Keratinocyte (primary cell): Measurements from ENCODE around the gene KMT2C. TPM values are rescaled to one million over a fixed set of nuclear protein-coding genes. Genes with fewer than 3 reads are reported as not detected.

ENCODE experiments used
- DNase-seq: peaks from one replicate; pipeline ENCODE4 v3.0.0-alpha.2; 2011; ENCODE audit warnings: low read depth, missing footprints, low spot score
- FAIRE-seq: peaks from 2 replicates; lab custom pipeline; 2011; peaks lifted over from hg19 to GRCh38; lab: Jason Lieb, UNC
- H2AFZ ChIP-seq: 2 replicates; pipeline ENCODE4 v1.6.0; 2012; ENCODE audit warnings: low read length, control low read depth, inconsistent platforms; ENCODE audit not compliant: control insufficient read depth
- H3K27ac ChIP-seq: 2 replicates; pipeline ENCODE4 v1.5.1; 2011; ENCODE audit warnings: low read length; ENCODE audit not compliant: control insufficient read depth, insufficient read depth
- H3K27me3 ChIP-seq: 3 replicates; pipeline ENCODE4 v1.6.0; 2011; ENCODE audit warnings: low read length; ENCODE audit not compliant: control insufficient read depth, insufficient read depth; ENCODE audit errors: extremely low read depth
- H3K36me3 ChIP-seq, 2 experiments: 2 replicates in 1 of 2; 3 replicates in 1 of 2; pipeline ENCODE4 v1.5.1; 2011; ENCODE audit warnings: low read length in 2 of 2, mild to moderate bottlenecking in 1 of 2; ENCODE audit not compliant: control insufficient read depth in 2 of 2, insufficient read depth in 2 of 2; ENCODE audit errors: extremely low read depth in 1 of 2
- H3K4me1 ChIP-seq: 3 replicates; pipeline ENCODE4 v1.5.1; 2011; ENCODE audit warnings: low read length; ENCODE audit not compliant: control insufficient read depth, insufficient read depth; ENCODE audit errors: extremely low read depth
- H3K4me2 ChIP-seq: 3 replicates; pipeline ENCODE4 v1.6.0; 2011; ENCODE audit warnings: low read depth, low read length; ENCODE audit not compliant: control insufficient read depth, insufficient read depth; ENCODE audit errors: extremely low read depth
- H3K4me3 ChIP-seq, 3 experiments: fragments of 200-600 bp in 1 of 3; sonication (generic) in 1 of 3; 2 replicates in 2 of 3; 3 replicates in 1 of 3; pipeline ENCODE4 v1.5.1; 2011 to 2016; ENCODE audit warnings: low read length in 3 of 3, mild to moderate bottlenecking in 3 of 3, control low read depth in 2 of 3, inconsistent platforms in 1 of 3, low read depth in 1 of 3, mixed read lengths in 1 of 3, mixed run types in 1 of 3, moderate library complexity in 1 of 3; ENCODE audit not compliant: control insufficient read depth in 2 of 3, insufficient read depth in 2 of 3; ENCODE audit errors: extremely low read depth in 1 of 3
- H3K79me2 ChIP-seq: 2 replicates; pipeline ENCODE4 v1.6.0; 2012; ENCODE audit warnings: low read length; ENCODE audit not compliant: control insufficient read depth, insufficient read depth
- H3K9ac ChIP-seq: 3 replicates; pipeline ENCODE4 v1.6.0; 2011; ENCODE audit warnings: low read length; ENCODE audit not compliant: control insufficient read depth, insufficient read depth; ENCODE audit errors: extremely low read depth
- H3K9me1 ChIP-seq: 3 replicates; pipeline ENCODE4 v1.6.0; 2011; ENCODE audit warnings: low read length; ENCODE audit not compliant: control insufficient read depth, insufficient read depth; ENCODE audit errors: extremely low read depth
- H3K9me3 ChIP-seq: 2 replicates; pipeline ENCODE4 v1.5.1; 2012; ENCODE audit warnings: low read depth, low read length; ENCODE audit not compliant: control insufficient read depth
- H4K20me1 ChIP-seq: 3 replicates; pipeline ENCODE4 v1.6.0; 2011; ENCODE audit warnings: low read length; ENCODE audit not compliant: control insufficient read depth, insufficient read depth; ENCODE audit errors: extremely low read depth
- CTCF ChIP-seq, 3 experiments: IDR thresholded peaks in 1 of 3; conservative IDR thresholded peaks in 1 of 3; optimal IDR thresholded peaks in 1 of 3; 2 replicates in 2 of 3; 3 replicates in 1 of 3; pipeline versions ENCODE3 to v1.5.1; 2011; ENCODE audit warnings: low read length in 3 of 3, mild to moderate bottlenecking in 3 of 3, moderate library complexity in 2 of 3, control low read depth in 1 of 3, inconsistent platforms in 1 of 3; ENCODE audit not compliant: insufficient read depth in 2 of 3; ENCODE audit errors: extremely low read depth in 1 of 3
- EZH2 ChIP-seq: IDR thresholded peaks from one replicate; pipeline ENCODE4 v1.6.1; 2012; ENCODE audit warnings: inconsistent platforms, mild to moderate bottlenecking, low read length, moderate library complexity
- dilution Hi-C: fragments of 300-500 bp; cut with MboI; formaldehyde crosslinking; loops from one replicate; pipeline ENCODE4 v1.7.0; 2020; ENCODE audit warnings: low sequenced_read_pairs; ENCODE audit not compliant: extremely low pct_ligation_motif_present
- polyA plus RNA-seq, 5 experiments: library from polyadenylated mRNA; depleted of rRNA in 3 of 5; stranded (reverse) in 3 of 5; stranded (forward) in 1 of 5; unstranded in 1 of 5; fragments of >200 nt; gene quantifications; 1 replicate in 1 of 5; 2 replicates in 3 of 5; 3 replicates in 1 of 5; pipeline versions ENCODE4 v1.2.1 to v1.2.3, GENCODE V29; 2011 to 2012; ENCODE audit warnings: missing spikeins in 2 of 5, low read depth in 1 of 5, low replicate concordance in 1 of 5

Gene KMT2C
- polyA plus RNA-seq, 1 donor (not counting 4 experiments of a cell fraction or from before 2014, with no cell fraction given), result 8.5 TPM

DNA sequence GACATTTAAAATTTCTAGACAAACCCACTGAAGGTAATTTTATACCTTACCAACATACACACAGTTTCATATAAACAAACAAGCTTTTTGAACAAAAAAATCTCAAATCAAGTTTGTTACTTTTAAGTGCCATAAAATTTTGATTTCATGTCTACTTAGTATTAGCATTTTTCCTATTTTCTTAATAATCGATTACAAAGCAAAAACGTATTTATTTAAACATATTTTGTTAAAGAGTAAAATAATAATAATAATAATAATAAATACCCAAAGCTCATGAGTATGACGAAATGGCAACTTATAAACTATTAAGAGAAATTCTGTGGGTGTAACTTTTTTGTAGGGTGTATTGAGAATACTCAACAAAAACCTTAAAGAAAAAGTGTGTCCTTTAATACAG is 232.7 kb downstream of the KMT2C start:
- H4K20me1 ChIP-seq, result no peaks in the 10 kb centered on the region
- peaks cover 0 to 5% of the 10 kb centered on the region in 2 experiments for H3K36me3 ChIP-seq
- no peak overlapping the region for H3K4me3 ChIP-seq
- H3K79me2 ChIP-seq, result no peaks in the 10 kb centered on the region
- FAIRE-seq, result no peak
- dilution Hi-C loops, result no loop called here
- H3K27me3 ChIP-seq, result no peaks in the 10 kb centered on the region
- TF ChIP-seq EZH2 (no peak), CTCF (optimal IDR thresholded peaks at IDR 0.05 in 1 of 3, IDR thresholded peaks at IDR 0.05 in 1 of 3, conservative IDR thresholded peaks at IDR 0.05 in 1 of 3; ENCODE audit: extremely low read depth in 1 of 3, insufficient read depth in 2 of 3, low read length in 3 of 3) (no peak)
- no peaks in the 10 kb centered on the region for H3K9me3 ChIP-seq
- no peak overlapping the region for H3K27ac ChIP-seq
- H3K4me1 ChIP-seq, result peaks cover 21% of the 10 kb centered on the region
- DNase-seq, result no peak
- H3K9ac ChIP-seq, result no peak overlapping the region
- no peak overlapping the region for H3K4me2 ChIP-seq
- no peak overlapping the region for H2AFZ ChIP-seq
- no peaks in the 10 kb centered on the region for H3K9me1 ChIP-seq

- dilution Hi-C loops, result no loop called here
These were observed 233.7 kb downstream of the KMT2C start for GRCh38 chr7:152202056-152202455.

More at GRCh38 chr7:152202056-152202455, 233.7 kb downstream of the KMT2C start:
- no peaks in the 10 kb centered on the region for H3K9me1 ChIP-seq
- H3K79me2 ChIP-seq, result no peaks in the 10 kb centered on the region
- no peak overlapping the region for H3K27ac ChIP-seq
- H3K9me3 ChIP-seq, result no peaks in the 10 kb centered on the region
- H3K36me3 ChIP-seq, result peaks cover 0 to 5% of the 10 kb centered on the region in 2 experiments
- FAIRE-seq (no peak), DNase-seq (no peak)
- no peak for TF ChIP-seq EZH2
- TF ChIP-seq CTCF (optimal IDR thresholded peaks at IDR 0.05 in 1 of 3, IDR thresholded peaks at IDR 0.05 in 1 of 3, conservative IDR thresholded peaks at IDR 0.05 in 1 of 3; ENCODE audit: extremely low read depth in 1 of 3, insufficient read depth in 2 of 3, low read length in 3 of 3), result no peak
- no peak overlapping the region for H3K9ac ChIP-seq
- no peaks in the 10 kb centered on the region for H4K20me1 ChIP-seq
- no peak overlapping the region for H2AFZ ChIP-seq
- H3K4me1 ChIP-seq, result peaks cover 21% of the 10 kb centered on the region
- H3K4me2 ChIP-seq, result no peak overlapping the region
- H3K4me3 ChIP-seq, result no peak overlapping the region
- no peaks in the 10 kb centered on the region for H3K27me3 ChIP-seq
